ENCODE results near the gene SHISA6. TPM values are rescaled to one million over a fixed set of nuclear protein-coding genes. Genes with fewer than 3 reads are reported as not detected.

SHISA6 gene
- total RNA-seq, 1 donor from 2014 or later, result 3.0 TPM

DNA sequence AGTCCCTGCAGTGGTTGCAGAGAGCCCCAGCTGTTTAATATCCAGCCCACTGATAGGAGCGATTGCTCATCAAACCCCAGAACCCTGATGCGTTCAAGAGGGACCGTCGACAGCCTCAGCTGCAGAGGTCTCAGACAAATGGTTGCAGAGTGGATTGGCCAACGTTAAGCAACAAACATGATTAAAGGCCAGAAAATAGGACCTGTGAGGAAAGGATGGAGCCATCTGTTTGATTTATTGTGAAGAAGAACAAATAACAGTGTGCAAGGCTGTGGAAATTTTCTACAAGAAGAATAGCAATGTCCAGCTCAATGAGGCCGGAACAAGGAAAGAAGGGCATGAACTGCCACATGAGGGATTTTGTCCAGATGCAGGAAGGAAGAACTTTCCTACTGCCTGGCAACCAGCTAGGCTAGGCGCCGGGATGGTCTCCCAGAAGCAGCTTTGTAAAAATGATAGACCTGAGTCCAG, 218.9 kb downstream of the SHISA6 start:
- no peak for DNase-seq

DNA sequence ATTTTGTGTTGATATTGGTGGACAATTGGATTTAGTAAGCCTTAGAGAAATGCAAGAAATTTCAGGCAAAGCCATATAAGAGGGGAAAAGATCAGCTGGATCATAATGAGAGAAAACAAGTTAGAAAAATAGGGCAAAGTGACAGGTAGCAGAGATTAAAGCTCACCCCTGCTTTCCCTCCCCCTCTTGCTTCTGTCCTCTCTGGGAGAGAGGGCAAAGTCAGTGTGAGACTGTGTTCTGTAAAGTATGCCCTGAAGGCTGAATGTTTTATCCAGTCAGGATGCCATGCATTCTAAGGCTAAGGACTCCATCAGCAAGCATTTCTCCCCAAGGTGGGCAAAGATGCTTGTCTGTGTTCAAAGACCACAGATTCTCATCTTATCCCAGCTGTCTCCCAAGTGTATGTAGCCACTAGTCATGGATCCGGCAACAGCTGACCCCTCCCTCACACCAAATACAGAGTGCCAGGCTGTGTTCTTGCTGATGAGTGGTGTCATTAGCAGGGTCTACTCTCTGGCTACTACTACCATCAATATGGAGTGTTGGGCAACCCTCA, 221.1 kb downstream of the SHISA6 start:
- no peak for DNase-seq

DNA sequence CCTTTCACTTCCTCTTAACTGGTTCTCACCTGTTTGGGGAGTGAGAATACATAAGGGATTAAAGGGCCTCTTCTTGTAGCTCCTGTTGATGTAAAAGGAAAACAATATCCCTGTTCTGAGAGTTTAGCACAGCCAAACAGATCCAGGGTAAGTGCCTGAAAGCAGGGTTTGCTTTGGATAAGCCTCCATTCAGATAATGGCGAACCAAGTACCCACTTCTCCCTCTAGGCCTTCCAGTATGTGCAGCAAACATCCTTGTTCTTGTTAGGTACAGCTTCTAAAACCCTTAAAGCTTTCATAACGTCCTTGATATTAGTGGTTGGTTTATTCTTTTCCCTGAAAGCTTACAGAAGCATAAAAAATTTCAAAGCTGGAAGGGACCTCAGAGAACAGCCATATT, 226.6 kb downstream of the SHISA6 start:
- no peak for DNase-seq

DNA sequence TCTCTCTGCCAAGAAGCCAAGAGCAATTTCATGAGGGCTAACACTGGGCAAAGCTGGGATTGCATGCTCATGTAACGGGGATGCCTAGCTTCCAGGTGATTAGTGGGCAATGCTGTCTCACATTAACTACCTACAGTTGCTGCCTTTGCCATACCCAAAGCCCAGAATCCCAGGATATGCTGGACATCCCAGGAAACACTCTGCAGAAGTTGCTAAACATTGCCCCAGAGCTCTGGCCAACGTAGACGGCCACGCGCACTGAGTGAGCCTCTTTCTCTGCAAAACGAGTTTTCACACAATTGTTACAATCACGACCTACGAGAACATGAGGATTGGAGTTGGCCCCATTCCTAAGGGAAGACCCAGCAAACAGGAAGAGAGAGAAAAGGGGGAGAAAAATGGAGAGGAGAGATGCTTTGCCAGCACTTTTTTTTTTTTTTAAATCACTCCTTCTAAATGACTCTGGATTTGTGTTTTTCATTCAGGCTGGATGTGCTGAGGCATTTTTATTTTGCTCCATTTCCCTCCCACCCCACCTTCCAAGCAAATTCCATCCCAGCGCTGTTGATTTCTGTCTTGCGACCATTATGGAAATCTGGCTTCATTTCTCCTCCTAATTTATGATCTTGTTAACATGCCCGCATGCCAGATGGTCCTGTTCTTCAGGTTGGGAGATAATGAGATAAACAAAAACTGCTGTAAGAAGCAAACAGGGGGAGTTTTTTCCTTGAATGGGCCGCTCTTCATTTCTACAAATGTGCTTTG, 244.5 kb downstream of the SHISA6 start:
- DNase-seq, result peak; percentile 77

DNA sequence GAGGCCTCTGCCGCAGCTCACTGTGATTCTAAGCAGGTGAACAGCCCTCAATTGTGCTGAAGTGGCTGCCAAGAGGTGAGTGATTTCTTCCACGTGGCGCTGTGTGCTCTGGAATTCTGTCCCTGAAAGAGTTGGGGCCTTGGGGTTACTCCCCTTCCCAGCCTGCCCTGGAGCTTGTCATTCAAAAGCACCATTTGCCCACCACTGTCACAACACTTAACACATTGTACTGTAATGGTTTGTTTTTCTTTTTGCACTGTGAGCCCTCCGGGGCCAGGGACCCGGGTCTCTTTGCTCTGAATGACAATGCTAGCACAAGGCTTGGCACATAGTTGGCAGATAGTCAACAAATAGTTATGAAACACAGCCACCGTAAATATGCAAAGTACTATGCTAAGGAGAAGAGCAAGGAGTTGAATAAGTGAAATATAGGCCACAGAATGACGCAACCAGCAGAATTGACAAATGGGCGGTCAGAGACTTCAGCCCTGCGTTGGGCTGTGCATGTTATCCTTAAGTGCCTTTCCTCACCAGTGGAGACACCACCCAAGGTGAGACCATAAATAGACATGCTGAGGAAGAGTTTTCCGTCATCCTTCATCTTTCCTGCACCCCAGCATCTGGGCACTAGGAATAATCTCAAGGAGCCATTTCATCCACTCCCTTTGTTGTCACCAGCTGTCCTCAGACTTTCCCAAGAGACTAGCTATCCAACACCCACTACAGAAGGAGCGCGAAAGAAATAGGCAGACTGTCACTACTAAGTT, 245.3 kb downstream of the SHISA6 start:
- peak; percentile 50 for DNase-seq

DNA sequence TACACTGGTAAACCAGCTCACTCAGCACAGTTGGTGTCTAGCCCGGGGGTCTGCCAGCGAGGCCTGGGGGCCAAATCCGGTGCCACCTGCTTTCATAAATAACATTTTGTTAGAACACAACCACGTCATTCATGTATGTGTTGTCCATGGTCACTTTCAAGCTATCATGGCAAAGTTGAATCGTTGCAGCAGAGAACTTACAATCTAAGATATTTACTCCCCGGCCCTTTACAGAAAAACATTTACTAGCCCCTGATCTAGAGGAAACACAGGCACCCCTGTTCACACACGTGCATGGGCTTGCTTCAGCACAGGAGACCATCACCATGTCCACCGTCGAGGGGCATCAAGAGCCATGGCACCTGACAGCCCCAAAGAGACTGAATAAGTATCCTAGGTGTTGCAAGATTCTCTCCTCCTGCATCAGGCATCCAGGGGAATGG, 245.9 kb downstream of the SHISA6 start:
- no peak for DNase-seq

DNA sequence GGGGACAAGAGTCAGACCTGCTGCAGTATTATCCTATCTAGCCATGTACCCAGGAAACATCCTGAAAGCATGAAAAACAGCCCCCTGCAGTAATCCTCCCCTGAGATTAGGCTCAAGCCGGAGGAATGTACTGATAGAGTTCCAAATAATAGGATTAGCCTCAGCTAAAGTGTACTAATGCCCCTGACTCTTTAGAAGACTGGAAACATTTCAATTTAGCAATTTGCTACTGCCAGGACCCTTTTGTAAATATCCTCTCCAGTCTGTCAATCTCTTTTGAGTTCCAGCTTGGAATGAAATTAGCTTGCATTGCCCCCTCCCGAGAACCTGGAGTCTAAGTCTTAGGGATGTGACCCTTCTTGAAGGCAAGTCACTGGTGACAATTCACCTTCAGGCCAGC, 246.5 kb downstream of the SHISA6 start:
- no peak for DNase-seq

DNA sequence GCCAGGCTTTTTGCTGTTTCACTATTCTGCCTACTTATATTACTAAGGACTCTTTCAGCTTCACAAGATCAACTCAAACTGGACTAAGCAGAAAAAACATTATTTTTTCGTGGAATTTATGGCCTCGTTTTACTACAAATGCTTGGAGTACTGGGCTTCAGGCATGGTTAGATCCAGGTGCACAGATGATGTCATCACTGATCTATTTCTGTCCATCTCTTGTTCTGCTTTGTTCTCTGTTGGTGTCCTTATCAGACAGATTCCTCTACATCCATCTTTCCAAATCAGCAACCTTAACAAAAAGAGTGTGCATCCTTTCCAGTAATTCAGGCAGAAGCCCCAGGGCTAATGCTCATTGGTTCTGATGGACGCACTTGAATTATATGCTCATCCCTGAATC, 247.4 kb downstream of the SHISA6 start:
- no peak for DNase-seq

DNA sequence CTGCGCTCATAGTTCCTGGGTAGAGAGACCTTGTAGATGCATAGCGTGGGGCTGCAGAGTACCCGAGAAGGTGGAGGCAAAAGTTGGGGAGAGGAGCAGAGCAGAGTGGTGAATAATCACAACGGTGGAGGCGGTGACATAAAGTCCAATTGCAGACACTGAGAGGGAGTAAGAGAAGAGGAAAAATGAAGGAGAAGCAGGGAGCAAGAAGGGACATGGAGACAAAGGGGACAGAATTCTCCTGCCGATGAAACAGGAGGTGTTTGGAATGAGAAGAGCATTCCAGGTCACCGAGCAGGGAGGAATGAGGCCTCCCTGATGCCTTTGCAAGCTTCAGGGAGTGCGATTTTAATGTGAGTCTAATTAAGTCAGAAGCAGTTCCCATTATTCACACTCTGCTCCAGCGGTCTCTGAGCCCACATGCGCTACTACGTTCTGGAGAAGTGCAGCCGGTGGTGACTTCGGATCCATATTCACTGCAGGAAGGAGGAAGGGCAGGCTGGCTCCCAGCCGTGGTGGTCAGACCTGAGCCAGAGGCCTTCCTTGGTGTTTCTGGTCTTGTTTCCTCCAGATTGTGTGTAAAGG, 249.2 kb downstream of the SHISA6 start:
- DNase-seq, result no peak

DNA sequence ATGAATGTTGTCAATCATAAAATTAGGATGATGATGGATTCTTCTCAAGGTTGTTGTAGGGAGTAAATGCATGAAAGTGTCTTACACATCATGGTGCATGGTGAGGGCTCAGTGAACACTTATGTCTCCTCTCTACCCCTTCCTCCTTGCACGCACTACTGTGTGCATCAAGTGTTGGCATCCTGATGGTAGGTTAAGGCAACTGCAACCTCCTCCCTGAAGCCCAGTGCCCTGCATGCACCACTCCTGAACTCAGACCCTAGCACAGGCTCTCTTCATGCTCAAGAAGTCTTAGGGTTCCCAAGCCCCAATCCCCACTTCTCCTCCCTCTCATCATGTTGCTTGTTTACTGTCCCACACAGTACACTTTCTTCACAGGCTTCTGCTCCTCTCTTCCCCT, 251.5 kb downstream of the SHISA6 start:
- DNase-seq, result no peak

DNA sequence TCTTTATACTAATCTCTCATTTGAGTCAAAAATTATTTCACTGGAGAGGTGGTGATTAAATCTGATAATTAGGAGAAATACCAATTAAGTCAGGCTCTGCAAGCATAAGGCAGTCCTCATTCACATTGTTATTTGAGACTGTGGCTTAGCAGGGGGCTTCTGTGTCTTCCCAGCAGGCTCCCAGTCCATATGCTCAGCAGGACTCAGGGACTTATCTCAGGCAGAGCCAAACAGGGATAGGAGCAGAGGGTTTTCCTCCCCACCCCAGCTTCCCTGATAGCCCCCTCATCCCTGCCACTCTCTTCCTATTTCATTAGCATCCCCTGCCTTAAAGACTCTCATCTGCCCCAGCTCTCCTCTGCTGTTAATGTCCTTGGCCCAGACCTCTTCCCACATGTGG, 252.9 kb downstream of the SHISA6 start:
- DNase-seq, result no peak

DNA sequence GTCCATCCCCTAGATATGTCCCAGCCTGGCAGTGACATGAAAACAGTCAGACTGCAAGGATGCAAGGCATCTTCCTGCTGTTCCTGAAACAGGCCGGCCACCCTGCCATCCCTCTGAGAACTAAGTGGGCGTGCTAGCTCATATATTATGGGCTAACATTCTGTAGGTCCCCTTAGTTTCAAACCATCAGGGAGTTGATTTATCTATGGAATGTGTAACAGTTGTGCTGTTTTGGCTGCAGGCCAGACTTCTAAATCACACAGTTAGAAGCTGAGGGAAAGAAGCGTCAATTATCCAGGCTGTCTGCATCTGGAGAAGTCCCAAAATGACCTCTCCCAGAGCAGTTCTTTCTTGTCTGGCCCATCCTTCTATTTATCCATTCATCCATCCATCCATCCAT, 254.6 kb downstream of the SHISA6 start:
- DNase-seq, result no peak

DNA sequence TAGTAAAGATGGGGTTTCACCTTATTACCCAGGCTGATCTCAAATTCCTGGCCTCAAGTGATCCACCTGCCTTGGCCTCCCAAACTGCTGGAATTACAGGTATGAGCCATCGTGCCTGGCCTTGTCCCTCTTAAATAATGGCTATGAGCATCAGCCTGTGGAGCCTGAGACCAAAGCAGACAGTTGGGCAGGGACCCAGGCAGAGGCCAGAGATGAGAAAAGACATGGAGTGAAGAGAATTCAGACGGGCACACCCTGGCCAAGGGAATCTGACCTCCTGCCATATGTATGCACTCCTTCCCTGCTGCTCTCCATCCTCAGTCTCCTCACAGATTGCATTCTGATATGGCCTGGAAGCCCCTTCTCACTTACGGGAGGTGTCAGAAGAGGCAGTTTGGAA, 258.9 kb downstream of the SHISA6 start:
- DNase-seq, result no peak

DNA sequence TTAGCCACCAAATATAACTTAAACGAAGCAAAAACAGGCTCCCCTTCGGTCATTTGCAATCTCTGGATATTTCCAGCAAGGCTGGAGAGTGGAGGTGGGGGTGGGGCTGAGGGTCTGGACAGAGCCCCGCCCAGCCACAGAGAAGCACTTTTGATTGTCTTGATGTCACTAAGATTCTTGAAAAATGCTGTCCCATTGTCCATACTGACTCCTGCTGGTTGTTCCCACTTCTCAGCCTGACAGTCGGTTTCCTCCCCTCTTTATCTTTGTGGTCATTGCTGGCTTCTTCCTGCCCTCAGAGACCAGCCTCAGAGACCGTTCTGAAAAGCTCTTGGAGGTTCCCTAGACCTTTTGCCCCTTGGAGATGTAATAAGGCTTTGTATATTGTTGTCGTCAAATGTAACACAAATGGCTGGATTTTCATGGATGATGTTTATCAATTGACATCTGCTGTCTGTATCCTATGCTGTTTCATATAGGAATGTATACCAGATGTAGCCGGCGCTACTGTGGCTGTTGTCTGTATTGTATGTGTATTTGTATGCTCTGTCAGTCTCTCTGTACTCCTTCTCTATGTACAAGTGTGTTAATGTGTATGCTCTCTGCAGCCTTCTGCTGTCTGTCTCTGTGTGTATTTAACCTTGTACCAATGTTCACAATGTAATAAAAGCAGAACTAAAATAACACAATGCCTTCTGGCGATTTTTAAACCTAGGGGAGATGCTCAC, 262.5 kb downstream of the SHISA6 start:
- DNase-seq, result no peak

DNA sequence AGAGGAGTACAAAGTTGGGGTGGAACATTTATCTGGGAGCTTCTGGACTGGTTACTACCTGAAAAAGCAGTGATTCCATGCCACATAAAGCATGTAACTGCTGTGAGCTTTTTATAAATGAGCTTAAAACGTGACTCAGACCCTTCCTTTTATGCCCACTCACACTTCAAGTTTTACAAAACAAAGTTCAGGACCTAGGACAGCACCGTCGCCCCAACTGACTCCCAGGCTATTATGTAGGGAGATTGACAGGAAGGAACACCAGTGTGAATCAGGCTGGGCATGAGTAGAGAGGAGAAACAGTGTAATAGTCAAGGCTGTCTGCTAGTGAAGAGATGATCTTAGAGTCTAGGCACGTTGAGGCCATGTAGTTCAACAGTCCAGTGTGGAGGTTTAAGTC, 265.6 kb downstream of the SHISA6 start:
- peak; percentile 22 for DNase-seq

DNA sequence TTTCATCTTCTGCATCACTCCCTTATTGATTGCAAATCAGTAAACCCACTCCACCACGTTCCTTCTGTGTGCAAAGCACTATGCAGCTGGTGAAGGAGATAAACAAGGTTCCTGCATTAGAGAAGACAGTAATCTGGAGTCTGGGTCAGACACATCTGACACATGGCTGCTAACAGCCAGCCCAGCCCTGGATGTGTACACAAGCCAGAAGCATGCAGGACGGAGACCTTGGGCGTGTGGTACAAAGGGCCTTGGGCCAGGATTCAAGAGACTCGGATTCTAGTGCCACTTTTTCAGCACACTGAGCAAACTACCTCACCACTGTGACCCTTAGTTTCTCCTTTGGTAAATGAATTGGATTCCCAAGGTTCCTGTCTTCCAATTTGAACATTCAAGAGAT, 270.7 kb downstream of the SHISA6 start:
- DNase-seq, result no peak

DNA sequence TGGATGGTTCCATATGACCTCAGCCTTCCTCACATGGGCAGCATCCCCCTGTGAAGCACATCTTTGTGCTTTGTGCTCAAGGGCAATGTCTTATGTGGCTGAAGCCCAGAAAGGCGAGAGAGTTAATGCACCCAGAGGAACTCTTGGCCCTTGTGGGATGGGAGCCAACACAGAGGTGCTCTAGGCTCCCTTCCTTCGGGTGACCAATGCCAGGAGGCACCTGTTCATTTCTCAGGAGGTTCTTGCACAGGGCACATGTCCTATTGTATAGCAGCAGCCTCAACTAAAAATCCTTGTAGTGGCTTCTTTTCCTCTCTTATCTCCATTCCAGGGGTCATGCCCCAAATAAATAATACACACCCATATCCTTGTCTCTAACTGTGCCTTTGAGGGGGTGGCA, 273.6 kb downstream of the SHISA6 start:
- DNase-seq, result no peak

DNA sequence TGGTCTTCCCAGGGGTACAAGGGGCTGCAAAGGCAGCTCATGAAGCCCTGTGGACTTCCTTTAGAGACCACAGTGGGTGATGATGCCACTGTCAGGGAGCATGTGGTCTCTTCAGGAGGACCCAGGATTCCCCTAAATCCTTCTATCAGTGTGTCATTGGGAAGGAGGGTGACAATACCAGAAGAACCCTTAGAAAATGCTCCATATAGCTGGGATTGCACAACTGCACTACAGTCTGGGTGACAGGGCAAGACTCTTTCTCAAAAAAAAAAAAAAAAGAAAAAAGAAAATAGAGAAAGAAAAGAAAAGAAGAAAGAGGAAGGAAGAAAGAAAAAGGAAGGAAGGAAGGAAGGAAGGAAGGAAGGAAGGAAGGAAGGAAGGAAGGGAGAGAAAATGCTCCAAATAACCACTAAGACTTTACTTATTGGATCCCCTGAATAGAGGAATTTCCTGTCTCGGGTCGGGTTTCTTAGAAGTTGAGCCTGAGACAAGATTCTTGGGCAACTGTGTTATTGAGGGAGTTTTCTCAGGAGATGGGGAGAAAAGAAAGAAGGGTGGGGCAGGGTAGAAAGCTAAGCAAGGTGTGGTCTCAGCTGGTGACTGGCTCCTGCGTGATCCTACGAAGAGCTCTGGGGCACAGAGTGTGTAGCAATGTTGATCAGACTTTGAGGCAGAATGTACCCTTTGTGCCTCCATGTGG, 274.1 kb downstream of the SHISA6 start:
- no peak for DNase-seq

DNA sequence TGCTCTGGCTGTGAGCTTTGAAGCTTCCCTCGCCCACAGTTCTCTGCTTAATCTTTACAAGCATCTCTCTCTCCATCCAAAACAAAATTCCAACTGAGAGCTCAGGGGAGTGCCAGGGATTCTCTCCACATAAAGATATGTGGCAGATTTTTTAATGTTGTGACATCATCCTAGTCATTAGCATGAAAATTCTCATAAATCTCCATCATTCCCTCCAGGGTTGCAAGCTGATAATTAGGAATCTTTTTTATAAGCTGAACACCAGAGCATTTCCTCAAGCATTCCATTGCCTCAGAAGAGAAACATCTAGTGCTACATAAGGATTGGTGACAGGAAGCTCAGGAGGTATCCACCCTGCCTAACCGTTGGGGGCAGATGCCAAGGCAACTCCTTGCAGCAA, 274.9 kb downstream of the SHISA6 start:
- DNase-seq, result peak; percentile 46

DNA sequence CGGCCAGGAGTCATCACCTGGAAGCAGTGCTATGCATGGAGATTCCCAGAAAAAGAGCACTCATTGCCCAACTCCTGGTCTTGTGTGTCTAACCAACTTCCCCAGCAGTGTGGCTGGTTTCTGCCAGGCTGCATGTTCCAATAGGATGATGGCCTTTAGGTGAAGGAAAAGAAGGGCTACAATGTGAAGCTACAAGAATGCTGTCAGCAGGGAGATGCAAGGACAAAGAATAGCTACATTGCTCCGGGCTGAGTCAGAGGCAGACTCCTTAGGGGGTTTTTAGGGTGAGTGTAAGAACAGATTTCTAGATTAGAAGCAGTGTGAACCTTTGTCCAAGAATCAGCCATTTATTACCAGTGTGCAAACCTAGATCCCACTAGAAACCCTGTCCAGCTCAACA, 294.2 kb downstream of the SHISA6 start:
- DNase-seq, result no peak

DNA sequence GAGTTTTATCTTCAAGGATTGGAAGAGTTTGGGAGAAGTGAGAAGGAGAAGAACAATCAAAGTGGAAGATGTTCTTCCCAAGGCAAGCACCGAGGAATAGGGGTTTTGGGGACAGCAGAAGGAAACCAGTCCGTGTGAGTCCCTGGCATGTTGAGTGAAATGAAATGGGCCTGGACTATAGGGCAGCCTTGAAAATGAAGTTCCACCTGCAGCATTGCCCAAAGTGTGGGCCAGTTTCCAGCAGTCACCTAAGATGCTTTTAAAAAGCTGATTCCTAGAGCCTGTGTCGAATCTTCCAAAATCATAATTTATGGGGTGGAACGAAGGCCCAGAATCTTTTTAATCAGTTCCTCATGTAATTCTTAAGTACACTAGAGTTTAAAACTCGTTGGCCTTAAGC, 297.4 kb downstream of the SHISA6 start:
- no peak for DNase-seq

DNA sequence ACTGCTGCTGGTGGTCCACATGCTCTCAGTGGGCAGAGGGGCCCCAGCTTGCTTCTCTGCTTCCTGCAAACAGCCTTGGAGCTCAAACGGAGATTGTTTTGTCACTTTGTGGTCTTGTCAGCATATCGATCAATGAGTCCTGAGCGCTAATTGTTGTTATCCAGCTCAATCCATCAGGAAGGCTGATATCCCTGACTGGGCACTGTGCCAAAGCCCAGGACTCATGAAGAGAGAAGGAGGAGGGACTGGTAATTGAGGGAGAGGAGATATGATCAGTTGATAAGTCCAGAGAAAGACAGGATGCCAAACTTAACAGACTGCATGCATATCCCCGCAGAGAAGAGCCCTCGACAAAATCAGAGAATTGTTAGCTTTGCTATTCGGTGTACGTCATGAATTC, 298.6 kb downstream of the SHISA6 start:
- DNase-seq, result no peak

Data from skin of body (tissue), 2 donors.